GM23338 (cell line): ENCODE data around the gene TUBB1. TPM values are rescaled to one million over a fixed set of nuclear protein-coding genes. Genes with fewer than 3 reads are reported as not detected.

Experiments used
- ATAC-seq: fragments of 200-7000 bp; cut with Tn5 transposase; 3 replicates; pipeline ENCODE4 v1.9.1; 2020
- DNase-seq: peaks from one replicate; pipeline ENCODE4 v3.0.0-alpha.2; 2015; ENCODE audit warnings: low spot score
- H2AFZ ChIP-seq: fragments of 200-600 bp; sonication (generic); 2 replicates; pipeline ENCODE4 v1.8.0; 2016; ENCODE audit warnings: antibody characterized with exemption, mild to moderate bottlenecking, moderate library complexity
- H3F3A ChIP-seq: fragments of 200-600 bp; sonication (generic); replicated peaks from 2 replicates; pipeline ENCODE4 v1.8.0; 2017; ENCODE audit warnings: antibody characterized with exemption, mixed run types, low read depth
- H3K27ac ChIP-seq: fragments of 200-600 bp; sonication (generic); 2 replicates; pipeline ENCODE4 v1.6.1; 2016; ENCODE audit warnings: low read depth
- H3K27me3 ChIP-seq: fragments of 200-600 bp; sonication (generic); 2 replicates; pipeline ENCODE4 v1.8.0; 2016; ENCODE audit warnings: mild to moderate bottlenecking, mixed run types, moderate library complexity; ENCODE audit not compliant: insufficient read depth
- H3K36me3 ChIP-seq: fragments of 200-600 bp; sonication (generic); 2 replicates; pipeline ENCODE4 v1.8.0; 2016; ENCODE audit warnings: mild to moderate bottlenecking; ENCODE audit not compliant: insufficient read depth
- H3K4me1 ChIP-seq: fragments of 200-600 bp; sonication (generic); 2 replicates; pipeline ENCODE4 v1.8.0; 2016; ENCODE audit warnings: mild to moderate bottlenecking, moderate library complexity; ENCODE audit not compliant: insufficient read depth
- H3K4me2 ChIP-seq: fragments of 200-600 bp; sonication (generic); 2 replicates; pipeline ENCODE4 v1.7.1; 2017; ENCODE audit warnings: mixed run types
- H3K4me3 ChIP-seq: fragments of 200-600 bp; sonication (generic); 2 replicates; pipeline ENCODE4 v1.6.1; 2016; ENCODE audit warnings: mixed run types
- H3K79me2 ChIP-seq: fragments of 200-600 bp; sonication (generic); replicated peaks from 2 replicates; pipeline ENCODE4 v1.8.0; 2017; ENCODE audit warnings: mild to moderate bottlenecking; ENCODE audit not compliant: insufficient read depth
- H3K9me2 ChIP-seq: fragments of 200-600 bp; sonication (generic); 2 replicates; pipeline ENCODE4 v1.8.0; 2017; ENCODE audit not compliant: insufficient read depth
- H4K20me1 ChIP-seq: fragments of 200-600 bp; sonication (generic); replicated peaks from 2 replicates; pipeline ENCODE4 v1.8.0; 2017; ENCODE audit warnings: mild to moderate bottlenecking; ENCODE audit not compliant: insufficient read depth
- H3K27ac Mint-ChIP-seq: 2 replicates; pipeline ENCODE4 v1.8.0; 2020; ENCODE audit warnings: inconsistent platforms, mild to moderate bottlenecking, moderate library complexity, mixed read lengths
- H3K27me3 Mint-ChIP-seq: 3 replicates; pipeline ENCODE4 v1.8.0; 2022; ENCODE audit warnings: low read depth, mild to moderate bottlenecking, moderate library complexity, mixed read lengths, inconsistent platforms; ENCODE audit not compliant: insufficient read depth, poor library complexity
- H3K36me3 Mint-ChIP-seq: 3 replicates; pipeline ENCODE4 v1.8.0; 2021; ENCODE audit warnings: low read depth, mild to moderate bottlenecking, inconsistent platforms, moderate library complexity, mixed read lengths
- H3K4me1 Mint-ChIP-seq: 3 replicates; pipeline ENCODE4 v1.8.0; 2020; ENCODE audit warnings: mild to moderate bottlenecking, inconsistent platforms, mixed read lengths
- H3K4me3 Mint-ChIP-seq: 3 replicates; pipeline ENCODE4 v1.8.0; 2021; ENCODE audit warnings: moderate library complexity, mild to moderate bottlenecking, inconsistent platforms, mixed read lengths
- H3K9me3 Mint-ChIP-seq: 3 replicates; pipeline ENCODE4 v1.8.0; 2020; ENCODE audit warnings: moderate library complexity, mild to moderate bottlenecking, inconsistent platforms, mixed read lengths
- CREB1 ChIP-seq: fragments of 250-450 bp; sonication (Bioruptor Pico); IDR thresholded peaks from 2 replicates; pipeline ENCODE4 v1.5.0; 2020; ENCODE audit warnings: low read depth, mild to moderate bottlenecking, moderate library complexity
- CTCF ChIP-seq, 2 experiments: fragments of 200-600 bp in 1 of 2; sonication (generic) in 1 of 2; conservative IDR thresholded peaks; 2 replicates each; pipeline versions ENCODE4 v1.5.1 to v1.6.1; 2016 to 2017; ENCODE audit warnings: antibody characterized with exemption in 2 of 2, low read depth in 2 of 2, mild to moderate bottlenecking in 2 of 2, moderate library complexity in 1 of 2
- EZH2 ChIP-seq: fragments of 200-600 bp; sonication (generic); IDR thresholded peaks from one replicate; pipeline ENCODE4 v1.8.0; 2017; ENCODE audit warnings: antibody characterized with exemption, mild to moderate bottlenecking, low read depth; ENCODE audit not compliant: unreplicated experiment
- EZH2phosphoT487 ChIP-seq: fragments of 200-600 bp; sonication (generic); IDR thresholded peaks from one replicate; pipeline ENCODE4 v1.8.1; 2018; ENCODE audit warnings: antibody characterized with exemption; ENCODE audit not compliant: unreplicated experiment
- JUNB ChIP-seq: IDR thresholded peaks from one replicate; pipeline ENCODE4 v1.6.1; 2016; ENCODE audit warnings: antibody characterized with exemption; ENCODE audit not compliant: unreplicated experiment
- NANOG ChIP-seq: IDR thresholded peaks from 2 replicates; pipeline ENCODE4 v1.6.1; 2016; ENCODE audit warnings: antibody characterized with exemption, borderline replicate concordance
- POLR2AphosphoS5 ChIP-seq: IDR thresholded peaks from 2 replicates; pipeline ENCODE4 v1.6.1; 2016; ENCODE audit warnings: antibody characterized with exemption, low read depth
- REST ChIP-seq: IDR thresholded peaks from one replicate; pipeline ENCODE4 v1.6.1; 2018; ENCODE audit warnings: antibody characterized with exemption; ENCODE audit not compliant: unreplicated experiment
- STAT1 ChIP-seq: IDR thresholded peaks from one replicate; pipeline ENCODE4 v1.6.1; 2016; ENCODE audit warnings: antibody characterized with exemption; ENCODE audit not compliant: unreplicated experiment
- ZNF114 ChIP-seq: fragments of 250-450 bp; sonication (Bioruptor Pico); IDR thresholded peaks from 2 replicates; pipeline ENCODE4 v1.5.0; 2020; ENCODE audit warnings: mild to moderate bottlenecking, moderate library complexity
- ZNF331 ChIP-seq: fragments of 250-450 bp; sonication (Bioruptor Pico); IDR thresholded peaks from 2 replicates; pipeline ENCODE4 v1.5.0; 2020; ENCODE audit warnings: low read depth, mild to moderate bottlenecking, moderate library complexity
- ZNF462 ChIP-seq: fragments of 250-450 bp; sonication (Bioruptor Pico); IDR thresholded peaks from 2 replicates; pipeline ENCODE4 v1.5.0; 2020; ENCODE audit warnings: mild to moderate bottlenecking, moderate library complexity
- polyA plus RNA-seq: library from polyadenylated mRNA; unstranded; fragments of >200 nt; fragmentation: Nextera tagmentation; extraction: Ambion mirVana; gene quantifications from 2 replicates; pipeline ENCODE4 v1.2.1, GENCODE V29; 2016
- total RNA-seq: library from RNA; depleted of rRNA; stranded (reverse); fragments of >200 nt; shearing (Covaris generic); gene quantifications from 2 replicates; pipeline ENCODE4 v1.2.3, GENCODE V29; 2014
- TF ChIP-seq, protein P1 (sequence below): IDR thresholded peaks from 2 replicates; pipeline ENCODE4 v1.6.1; 2016; ENCODE audit warnings: antibody characterized with exemption

Gene TUBB1
- total and polyA plus RNA-seq, 2 experiments from 2014 or later = not detected

GRCh38 chr20:58989196-58989595, 30.0 kb upstream of the TUBB1 start:
- H3K4me3 Mint-ChIP-seq = no peak overlapping the region
- peaks cover 23% of the 10 kb centered on the region for H3K79me2 ChIP-seq
- no peaks in the 10 kb centered on the region for H3K9me2 ChIP-seq
- H3F3A ChIP-seq = no peaks in the 10 kb centered on the region
- no peak overlapping the region for H3K4me3 ChIP-seq
- no peak overlapping the region for H3K27ac Mint-ChIP-seq
- H2AFZ ChIP-seq = no peak overlapping the region
- no peaks in the 10 kb centered on the region for H3K9me3 Mint-ChIP-seq
- peaks cover 61% of the 10 kb centered on the region for H3K36me3 ChIP-seq
- H3K27me3 Mint-ChIP-seq = no peaks in the 10 kb centered on the region
- peaks cover 79% of the 10 kb centered on the region for H3K36me3 Mint-ChIP-seq
- H3K27me3 ChIP-seq = no peaks in the 10 kb centered on the region
- peaks cover 4% of the 10 kb centered on the region for H3K4me1 Mint-ChIP-seq
- TF ChIP-seq EZH2phosphoT487 = no peak
- no peak for TF ChIP-seq ZNF114 (CRISPR knock-in tag)
- TF ChIP-seq JUNB = no peak
- TF ChIP-seq STAT1 = no peak
- TF ChIP-seq REST = no peak
- no peak for TF ChIP-seq POLR2AphosphoS5
- no peak for TF ChIP-seq CTCF (conservative IDR thresholded peaks at IDR 0.05; ENCODE audit: low read depth in 2 of 2)
- no peak for TF ChIP-seq NANOG
- TF ChIP-seq, protein P1, sequence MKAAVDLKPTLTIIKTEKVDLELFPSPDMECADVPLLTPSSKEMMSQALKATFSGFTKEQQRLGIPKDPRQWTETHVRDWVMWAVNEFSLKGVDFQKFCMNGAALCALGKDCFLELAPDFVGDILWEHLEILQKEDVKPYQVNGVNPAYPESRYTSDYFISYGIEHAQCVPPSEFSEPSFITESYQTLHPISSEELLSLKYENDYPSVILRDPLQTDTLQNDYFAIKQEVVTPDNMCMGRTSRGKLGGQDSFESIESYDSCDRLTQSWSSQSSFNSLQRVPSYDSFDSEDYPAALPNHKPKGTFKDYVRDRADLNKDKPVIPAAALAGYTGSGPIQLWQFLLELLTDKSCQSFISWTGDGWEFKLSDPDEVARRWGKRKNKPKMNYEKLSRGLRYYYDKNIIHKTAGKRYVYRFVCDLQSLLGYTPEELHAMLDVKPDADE = no peak
- TF ChIP-seq CREB1 = no peak
- no peak for TF ChIP-seq ZNF462 (CRISPR knock-in tag)
- TF ChIP-seq EZH2 = no peak
- TF ChIP-seq ZNF331 (CRISPR knock-in tag) = no peak
- no peak overlapping the region for H3K4me2 ChIP-seq
- H3K27ac ChIP-seq = no peak overlapping the region
- H4K20me1 ChIP-seq = peaks cover 24% of the 10 kb centered on the region; the same call in 1 of the 2 replicates
- peaks cover 2% of the 10 kb centered on the region for H3K4me1 ChIP-seq
- DNase-seq = no peak
- ATAC-seq = no peak
